Gastrocnemius medialis (tissue), 4 donors: ENCODE data around the gene STAT5A. TPM values are rescaled to one million over a fixed set of nuclear protein-coding genes. Genes with fewer than 3 reads are reported as not detected.

ENCODE experiments used
- ATAC-seq, 2 donors: fragments of 150-250 bp; one replicate each; pipeline ENCODE4 v1.9.1; 2016
- DNase-seq, 2 donors: peaks; one replicate each; pipeline ENCODE4 v3.0.0-alpha.2; 2019
- H3K27ac ChIP-seq, 4 donors: fragments of 200-600 bp; sonication (generic); 1 replicate in 1 of 4; 2 replicates in 3 of 4; pipeline ENCODE4 v1.5.1; 2016 to 2018; ENCODE audit warnings: mild to moderate bottlenecking in 2 of 4, moderate library complexity in 1 of 4
- H3K27me3 ChIP-seq, 3 donors: fragments of 200-600 bp; sonication (generic) in 2 of 3; 1 replicate in 1 of 3; 2 replicates in 2 of 3; pipeline versions ENCODE4 v1.5.1 to v1.6.0; 2016 to 2019; ENCODE audit warnings: mild to moderate bottlenecking in 1 of 3, moderate library complexity in 1 of 3
- H3K36me3 ChIP-seq, 2 donors: fragments of 200-600 bp; sonication (generic) in 1 of 2; one replicate each; pipeline ENCODE4 v1.5.1; 2017 to 2018
- H3K4me1 ChIP-seq, 2 donors: fragments of 200-600 bp; sonication (generic) in 1 of 2; one replicate each; pipeline ENCODE4 v1.5.1; 2016 to 2017; ENCODE audit warnings: mild to moderate bottlenecking in 2 of 2
- H3K4me3 ChIP-seq, 4 donors: fragments of 200-600 bp; sonication (generic) in 3 of 4; 1 replicate in 1 of 4; 2 replicates in 3 of 4; pipeline ENCODE4 v1.5.1; 2016 to 2019; ENCODE audit warnings: mild to moderate bottlenecking in 2 of 4
- H3K9me3 ChIP-seq, 3 donors: fragments of 200-600 bp; sonication (generic) in 2 of 3; 1 replicate in 1 of 3; 2 replicates in 2 of 3; pipeline ENCODE4 v1.5.1; 2016 to 2019
- POLR2A ChIP-seq, 2 donors: fragments of 450-650 bp; IDR thresholded peaks; one replicate each; pipeline ENCODE4 v1.6.1; 2017; ENCODE audit warnings: antibody characterized with exemption in 2 of 2, mild to moderate bottlenecking in 2 of 2, moderate library complexity in 2 of 2
- in situ Hi-C, 4 donors: fragments of 200-750 bp; cut with MboI; loops; one replicate each; pipeline versions ENCODE4 v1.15.0 to v1.8.0; 2017; ENCODE audit warnings: low sequenced_read_pairs in 4 of 4
- intact Hi-C: fragments of 100-400 bp; cut with DNase I; formaldehyde crosslinking; loops from one replicate; pipeline ENCODE4 v1.15.1; 2023; ENCODE audit warnings: low total_unique reads
- total RNA-seq, 4 donors: library from RNA; depleted of rRNA; stranded (reverse); fragments of >200 nt; gene quantifications; one replicate each; pipeline versions ENCODE4 v1.1.0 to v1.2.3, GENCODE V29; 2016
- TF ChIP-seq, protein P1 (sequence below), 5 experiments: fragments of 450-650 bp in 3 of 5; fragments of 200-600 bp in 2 of 5; sonication (generic) in 2 of 5; IDR thresholded peaks in 4 of 5; conservative IDR thresholded peaks in 1 of 5; 1 replicate in 4 of 5; 2 replicates in 1 of 5; pipeline ENCODE4 v1.5.1; 2016 to 2019; ENCODE audit warnings: antibody characterized with exemption in 5 of 5, mild to moderate bottlenecking in 3 of 5, moderate library complexity in 3 of 5

STAT5A gene
- total RNA-seq, 4 donors from 2014 or later, result 36.0 to 87.0 (median 60.7) TPM

DNA sequence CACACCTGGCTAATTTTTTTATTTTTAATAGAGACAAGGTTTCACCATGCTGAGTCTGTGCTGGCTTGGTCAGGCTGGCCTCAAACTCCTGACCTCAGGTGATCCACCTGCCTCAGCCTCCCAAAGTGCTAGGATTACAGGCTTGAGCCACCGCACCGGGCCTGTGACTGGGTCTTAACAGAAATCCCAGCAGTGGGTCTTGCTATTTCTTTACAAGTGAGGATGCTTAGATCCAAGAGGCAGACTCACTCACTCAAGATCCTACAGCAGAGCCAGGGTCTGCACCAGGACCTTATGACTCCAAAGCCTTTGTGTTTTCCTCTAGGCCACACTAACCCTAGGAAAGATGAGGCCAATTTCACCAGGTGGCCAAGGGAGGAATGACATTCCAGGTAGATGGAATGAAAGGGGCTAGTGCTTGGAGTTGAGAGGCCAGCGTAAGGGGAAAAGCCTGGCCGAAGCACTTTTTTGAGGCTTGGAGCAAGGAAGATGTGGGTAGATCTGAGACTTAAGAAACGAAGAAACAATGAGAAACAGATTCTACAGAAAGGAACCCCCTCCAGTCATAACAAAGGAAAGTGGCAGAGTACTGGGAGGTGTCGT, 5.7 kb upstream of the STAT5A start:
- TF ChIP-seq POLR2A (IDR thresholded peaks at IDR 0.05), result no peak
- TF ChIP-seq, protein P1, sequence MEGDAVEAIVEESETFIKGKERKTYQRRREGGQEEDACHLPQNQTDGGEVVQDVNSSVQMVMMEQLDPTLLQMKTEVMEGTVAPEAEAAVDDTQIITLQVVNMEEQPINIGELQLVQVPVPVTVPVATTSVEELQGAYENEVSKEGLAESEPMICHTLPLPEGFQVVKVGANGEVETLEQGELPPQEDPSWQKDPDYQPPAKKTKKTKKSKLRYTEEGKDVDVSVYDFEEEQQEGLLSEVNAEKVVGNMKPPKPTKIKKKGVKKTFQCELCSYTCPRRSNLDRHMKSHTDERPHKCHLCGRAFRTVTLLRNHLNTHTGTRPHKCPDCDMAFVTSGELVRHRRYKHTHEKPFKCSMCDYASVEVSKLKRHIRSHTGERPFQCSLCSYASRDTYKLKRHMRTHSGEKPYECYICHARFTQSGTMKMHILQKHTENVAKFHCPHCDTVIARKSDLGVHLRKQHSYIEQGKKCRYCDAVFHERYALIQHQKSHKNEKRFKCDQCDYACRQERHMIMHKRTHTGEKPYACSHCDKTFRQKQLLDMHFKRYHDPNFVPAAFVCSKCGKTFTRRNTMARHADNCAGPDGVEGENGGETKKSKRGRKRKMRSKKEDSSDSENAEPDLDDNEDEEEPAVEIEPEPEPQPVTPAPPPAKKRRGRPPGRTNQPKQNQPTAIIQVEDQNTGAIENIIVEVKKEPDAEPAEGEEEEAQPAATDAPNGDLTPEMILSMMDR (IDR thresholded peaks at IDR 0.05 in 4 of 5, conservative IDR thresholded peaks at IDR 0.05 in 1 of 5), result no peak
- Histone ChIP-seq H3K27ac (no peak overlapping the region), H3K36me3 (no peaks in the 10 kb centered on the region), H3K4me3 (no peak overlapping the region), H3K27me3 (no peaks in the 10 kb centered on the region), H3K4me1 (peaks cover 0 to 14% of the 10 kb centered on the region in 2 donors), H3K9me3 (no peaks in the 10 kb centered on the region)
- intact Hi-C loops, result no loop called here
- DNase-seq (no peak), ATAC-seq (no peak)
- in situ Hi-C loops, result no loop called here

DNA sequence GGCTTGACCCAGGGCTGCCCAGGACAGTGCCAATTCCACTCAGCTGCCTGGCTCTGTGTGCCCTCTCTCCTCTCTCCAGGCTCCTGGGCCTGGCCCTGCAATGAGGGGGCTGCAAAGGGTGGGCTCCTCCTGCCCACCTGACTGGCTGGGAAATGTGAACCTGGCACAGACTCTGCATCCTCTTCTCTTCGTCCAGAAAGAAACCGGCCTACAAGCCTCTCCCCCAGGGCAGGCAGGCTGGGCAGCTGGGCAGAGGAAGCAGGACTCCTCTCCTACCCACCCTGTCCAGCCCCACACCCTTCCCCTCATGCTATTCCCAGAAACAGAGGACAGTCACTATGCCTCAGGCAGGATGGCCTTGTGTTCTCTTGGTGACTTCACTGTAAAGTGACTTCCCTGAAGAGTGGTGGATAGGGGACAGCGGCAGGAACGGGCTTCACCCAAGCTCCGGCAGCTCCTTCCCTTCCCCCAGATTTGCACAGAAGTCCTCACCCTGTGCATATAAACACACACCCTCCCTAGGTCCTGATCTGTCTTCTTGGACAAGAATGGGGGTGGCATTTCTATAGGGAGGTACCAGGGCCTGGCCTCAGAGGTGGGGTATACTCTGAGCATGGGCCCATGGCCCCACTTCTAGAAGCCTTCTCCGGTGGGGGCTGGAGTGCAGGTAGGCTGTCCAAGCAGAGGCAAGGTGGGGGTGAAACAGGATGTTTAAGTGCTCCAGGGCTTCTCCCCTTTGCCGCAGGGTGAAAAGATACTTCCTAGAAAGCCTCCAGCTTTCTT, 4.9 kb upstream of the STAT5A start:
- TF ChIP-seq POLR2A (IDR thresholded peaks at IDR 0.05), result no peak
- TF ChIP-seq, protein P1 (IDR thresholded peaks at IDR 0.05 in 4 of 5, conservative IDR thresholded peaks at IDR 0.05 in 1 of 5), result no peak
- H3K27me3 ChIP-seq, result no peaks in the 10 kb centered on the region
- peaks cover 0 to 17% of the 10 kb centered on the region in 2 donors for H3K4me1 ChIP-seq
- intact Hi-C loops (no loop called here), in situ Hi-C loops (no loop called here)
- H3K4me3 ChIP-seq, result no peak overlapping the region
- DNase-seq, result no peak
- H3K36me3 ChIP-seq, result no peaks in the 10 kb centered on the region
- no peak for ATAC-seq
- no peak overlapping the region for H3K27ac ChIP-seq
- H3K9me3 ChIP-seq, result no peaks in the 10 kb centered on the region

DNA sequence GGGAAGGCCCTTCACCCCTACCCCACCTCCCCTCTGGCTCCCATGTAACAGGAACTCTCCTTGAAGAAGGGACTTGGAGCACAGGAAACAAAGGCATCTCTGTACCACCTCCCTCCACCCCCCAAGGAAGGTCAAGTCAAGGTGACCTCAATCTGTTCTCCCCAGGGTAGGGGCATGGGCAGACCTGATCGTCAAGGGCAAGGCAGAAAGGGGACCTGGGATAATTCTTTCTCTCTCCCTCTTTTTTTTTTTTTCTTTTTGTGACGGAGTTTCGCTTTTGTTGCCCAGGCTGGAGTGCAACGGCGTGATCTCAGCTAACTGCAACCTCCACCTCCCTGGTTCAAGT, 4.3 kb upstream of the STAT5A start:
- TF ChIP-seq, protein P1 (IDR thresholded peaks at IDR 0.05 in 4 of 5, conservative IDR thresholded peaks at IDR 0.05 in 1 of 5), result no peak
- TF ChIP-seq POLR2A (IDR thresholded peaks at IDR 0.05), result no peak
- intact Hi-C loops, result no loop called here
- H3K4me1 ChIP-seq, result peaks cover 0 to 20% of the 10 kb centered on the region in 2 donors
- no peak overlapping the region for H3K4me3 ChIP-seq
- in situ Hi-C loops, result no loop called here
- DNase-seq, result peak in 1 of 2 donors; percentile 8
- H3K27ac ChIP-seq, result no peak overlapping the region
- no peaks in the 10 kb centered on the region for H3K27me3 ChIP-seq
- no peaks in the 10 kb centered on the region for H3K9me3 ChIP-seq
- H3K36me3 ChIP-seq, result no peaks in the 10 kb centered on the region
- ATAC-seq, result no peak

DNA sequence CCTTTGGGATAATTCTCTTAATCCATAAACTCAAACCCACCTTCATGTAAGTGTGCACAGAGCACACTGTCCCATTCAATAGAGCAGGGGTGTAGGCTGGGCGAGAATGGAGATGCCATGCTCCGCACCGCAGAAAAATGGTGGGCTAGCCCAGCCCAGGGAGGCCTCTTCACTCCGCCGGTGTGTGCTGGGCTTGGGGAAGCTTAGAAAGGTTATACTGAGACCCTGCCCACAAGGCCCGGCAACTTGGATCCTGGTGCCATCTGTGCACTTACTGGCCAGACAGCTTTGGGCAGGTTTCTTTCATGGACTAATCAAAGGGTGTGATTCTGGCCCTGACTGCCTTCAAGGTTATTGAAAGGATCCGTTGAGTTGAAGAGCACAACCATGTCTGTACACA, 3.7 kb upstream of the STAT5A start:
- in situ Hi-C loops, result no loop called here
- H3K36me3 ChIP-seq, result no peaks in the 10 kb centered on the region
- peak in 1 of 2 donors; percentile 1 for DNase-seq
- intact Hi-C loops, result no loop called here
- no peak overlapping the region for H3K27ac ChIP-seq
- no peaks in the 10 kb centered on the region for H3K9me3 ChIP-seq
- no peak for ATAC-seq
- TF ChIP-seq, protein P1 (IDR thresholded peaks at IDR 0.05 in 4 of 5, conservative IDR thresholded peaks at IDR 0.05 in 1 of 5), result no peak
- TF ChIP-seq POLR2A (IDR thresholded peaks at IDR 0.05), result no peak
- H3K27me3 ChIP-seq, result no peaks in the 10 kb centered on the region
- H3K4me1 ChIP-seq, result peaks cover 0 to 16% of the 10 kb centered on the region in 2 donors
- no peak overlapping the region for H3K4me3 ChIP-seq
